NCI-H2196 treated with DMSO at 0.1 percent for 48 hours (cell line): ENCODE results near the gene XPO1.
"Not testable (repeated sequence)": the region's sequence is repeated elsewhere in the genome, so short reads cannot be mapped to it uniquely, and the experiment has no call there.

ENCODE experiments used
- DNase-seq: peaks from one replicate; lab custom pipeline; 2025; ENCODE audit not compliant: unreplicated experiment; lab: John Stamatoyannopoulos, UW

The XPO1 gene, protein sequence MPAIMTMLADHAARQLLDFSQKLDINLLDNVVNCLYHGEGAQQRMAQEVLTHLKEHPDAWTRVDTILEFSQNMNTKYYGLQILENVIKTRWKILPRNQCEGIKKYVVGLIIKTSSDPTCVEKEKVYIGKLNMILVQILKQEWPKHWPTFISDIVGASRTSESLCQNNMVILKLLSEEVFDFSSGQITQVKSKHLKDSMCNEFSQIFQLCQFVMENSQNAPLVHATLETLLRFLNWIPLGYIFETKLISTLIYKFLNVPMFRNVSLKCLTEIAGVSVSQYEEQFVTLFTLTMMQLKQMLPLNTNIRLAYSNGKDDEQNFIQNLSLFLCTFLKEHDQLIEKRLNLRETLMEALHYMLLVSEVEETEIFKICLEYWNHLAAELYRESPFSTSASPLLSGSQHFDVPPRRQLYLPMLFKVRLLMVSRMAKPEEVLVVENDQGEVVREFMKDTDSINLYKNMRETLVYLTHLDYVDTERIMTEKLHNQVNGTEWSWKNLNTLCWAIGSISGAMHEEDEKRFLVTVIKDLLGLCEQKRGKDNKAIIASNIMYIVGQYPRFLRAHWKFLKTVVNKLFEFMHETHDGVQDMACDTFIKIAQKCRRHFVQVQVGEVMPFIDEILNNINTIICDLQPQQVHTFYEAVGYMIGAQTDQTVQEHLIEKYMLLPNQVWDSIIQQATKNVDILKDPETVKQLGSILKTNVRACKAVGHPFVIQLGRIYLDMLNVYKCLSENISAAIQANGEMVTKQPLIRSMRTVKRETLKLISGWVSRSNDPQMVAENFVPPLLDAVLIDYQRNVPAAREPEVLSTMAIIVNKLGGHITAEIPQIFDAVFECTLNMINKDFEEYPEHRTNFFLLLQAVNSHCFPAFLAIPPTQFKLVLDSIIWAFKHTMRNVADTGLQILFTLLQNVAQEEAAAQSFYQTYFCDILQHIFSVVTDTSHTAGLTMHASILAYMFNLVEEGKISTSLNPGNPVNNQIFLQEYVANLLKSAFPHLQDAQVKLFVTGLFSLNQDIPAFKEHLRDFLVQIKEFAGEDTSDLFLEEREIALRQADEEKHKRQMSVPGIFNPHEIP (N-terminal part only)

DNA sequence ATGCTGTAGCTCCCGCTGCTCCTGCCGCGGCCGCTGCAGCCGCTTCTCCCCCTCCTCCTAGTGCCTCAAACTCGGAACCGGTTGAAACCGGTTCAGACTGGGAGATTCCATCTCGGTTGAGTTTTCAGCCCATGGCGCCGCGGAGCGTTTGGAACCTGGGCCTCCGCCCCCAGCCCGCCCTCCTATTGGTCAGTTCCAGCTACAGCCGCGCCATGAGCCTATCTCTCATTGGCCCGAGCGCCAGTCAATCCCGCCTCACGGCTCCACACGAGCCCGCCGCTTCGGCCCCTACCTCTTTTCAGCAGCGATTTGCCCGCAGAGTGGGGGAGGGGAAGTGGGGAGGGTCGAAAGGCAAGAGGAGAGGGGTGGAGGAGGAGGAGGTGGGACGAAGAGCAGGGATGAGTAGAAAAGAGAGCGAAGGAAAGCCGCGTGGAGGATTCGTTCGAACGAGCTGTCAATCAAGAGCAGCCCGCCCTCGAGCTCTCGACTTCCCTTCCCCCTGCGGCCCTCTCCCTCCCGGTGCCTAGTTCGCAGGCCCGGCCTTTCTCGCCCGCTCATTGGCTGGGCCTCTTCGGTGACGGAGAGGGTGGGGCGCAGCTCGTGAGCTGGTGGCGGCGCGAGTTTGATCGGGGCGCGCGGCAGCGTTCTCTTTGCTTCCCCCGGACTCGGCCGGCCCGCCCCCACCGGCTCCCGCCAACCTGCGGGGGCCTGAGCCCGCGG, at the start of gene XPO1:
TSS of gene XPO1 (minus strand) at position 157 of the 720 bp plus-strand sequence. CDS start 4,459 bp downstream, outside the sequence.
- DNase-seq: peak; percentile 93

DNA sequence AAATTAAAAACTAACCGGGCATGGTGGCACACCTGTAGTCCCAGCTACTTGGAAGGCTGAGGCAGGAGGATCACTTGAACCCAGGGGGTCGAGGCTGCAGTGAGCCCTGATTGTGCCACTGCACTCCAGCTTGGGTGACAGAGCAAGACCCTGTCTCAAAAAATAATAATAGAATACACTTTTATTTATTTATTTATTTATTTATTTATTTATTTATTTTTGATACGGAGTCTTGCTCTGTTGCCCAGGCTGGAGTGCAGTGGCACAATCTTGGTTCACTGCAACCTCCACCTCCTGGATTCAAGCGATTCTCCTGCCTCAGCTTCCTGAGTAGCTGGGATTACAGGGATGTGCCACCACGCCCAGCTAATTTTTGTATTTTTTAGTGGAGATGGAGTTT, 48.8 kb upstream of the XPO1 start:
- DNase-seq: not testable (repeated sequence)

DNA sequence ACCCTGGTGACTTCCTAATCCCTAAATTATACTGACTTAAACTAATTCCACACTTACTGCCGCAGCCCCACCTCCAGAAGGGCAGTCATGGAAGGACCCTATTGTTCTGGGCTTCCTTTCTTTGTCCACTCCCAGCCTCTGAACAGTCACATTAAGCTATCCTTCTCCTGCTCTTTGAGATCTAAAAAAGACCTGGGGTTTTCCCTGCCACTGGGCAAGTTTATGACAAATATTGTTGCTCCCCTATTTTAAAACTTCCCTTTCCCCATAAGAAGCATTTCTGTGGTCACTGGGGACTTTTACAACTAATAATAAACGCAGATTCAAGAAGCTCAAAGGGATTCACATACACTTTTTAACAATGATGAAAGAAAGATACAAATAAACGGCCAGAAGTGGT, 47.2 kb upstream of the XPO1 start:
- DNase-seq: no peak

DNA sequence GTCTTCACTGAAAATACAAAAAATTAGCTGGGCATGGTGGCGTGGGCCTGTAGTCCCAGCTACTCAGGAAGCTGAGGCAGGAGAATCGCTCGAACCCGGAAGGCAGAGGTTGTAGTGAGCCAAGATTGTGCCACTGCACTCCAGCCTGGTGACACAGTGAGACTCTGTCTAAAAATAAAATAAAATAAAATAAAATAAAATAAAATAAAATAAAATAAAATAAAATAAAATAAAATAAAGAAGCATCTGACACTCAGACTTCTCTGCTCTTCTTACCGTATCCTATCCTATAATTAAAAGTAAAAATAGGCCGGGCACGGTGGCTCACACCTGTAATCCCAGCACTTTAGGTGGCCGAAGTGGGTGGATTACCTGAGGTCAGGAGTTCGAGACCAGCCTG, 46.2 kb upstream of the XPO1 start:
- DNase-seq: not testable (repeated sequence)

DNA sequence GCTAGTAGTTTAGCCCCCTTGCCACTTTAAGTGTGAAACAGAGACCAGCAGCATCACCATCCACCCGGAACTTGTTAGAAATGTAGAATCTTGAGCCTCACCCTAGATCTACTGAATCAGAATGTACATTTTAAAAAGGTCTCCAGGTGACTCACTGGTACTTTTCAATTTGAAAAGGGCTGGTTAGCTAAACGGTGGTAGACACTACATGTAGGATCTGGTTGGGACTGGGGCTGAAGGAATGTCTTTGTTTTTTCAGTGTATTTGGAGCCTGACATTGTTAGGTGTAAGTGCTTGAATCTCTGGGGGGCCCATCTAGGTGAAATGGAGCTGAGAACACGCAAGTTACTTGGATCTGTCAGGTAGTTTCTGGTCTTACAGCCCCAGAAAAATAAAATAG, 44.0 kb upstream of the XPO1 start:
- no peak for DNase-seq

DNA sequence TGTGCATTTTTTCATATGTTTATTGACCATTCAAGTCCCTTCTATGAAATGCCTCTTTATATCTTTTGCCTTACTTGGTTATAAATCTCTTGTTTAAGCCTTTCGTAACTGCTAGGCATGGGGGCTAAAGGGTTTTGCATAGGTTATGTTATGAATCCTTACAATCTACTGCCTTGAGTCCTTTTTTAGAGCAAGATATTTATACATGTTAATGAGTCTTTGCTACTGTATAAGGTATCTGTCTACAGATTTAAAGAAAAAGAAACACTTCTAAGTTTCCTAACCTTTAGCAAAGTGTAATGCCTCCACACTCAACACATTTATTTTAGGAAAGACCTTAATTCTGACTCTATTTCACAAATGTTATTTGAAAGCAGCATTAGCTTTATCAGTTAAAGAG, 43.6 kb upstream of the XPO1 start:
- no peak for DNase-seq

DNA sequence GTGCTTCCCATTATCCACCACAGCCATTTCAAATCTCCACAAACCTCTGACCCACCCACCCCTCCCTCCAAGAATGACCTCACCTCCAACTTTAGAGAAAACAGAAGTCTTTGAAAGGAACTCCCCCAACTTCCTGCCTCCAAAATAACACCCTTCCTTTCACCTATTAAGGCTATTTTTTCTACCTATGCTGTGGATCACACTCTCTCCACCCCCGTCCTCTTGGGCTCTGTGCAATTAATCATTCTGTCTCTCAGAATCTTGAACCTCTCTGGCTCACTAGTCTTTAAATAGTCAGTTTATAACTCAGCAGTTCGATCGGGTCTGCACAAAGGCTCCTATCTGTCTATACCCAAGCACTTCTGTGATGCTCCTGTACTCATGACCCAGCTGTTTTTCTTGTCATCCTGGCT, 37.3 kb upstream of the XPO1 start:
- DNase-seq: no peak

DNA sequence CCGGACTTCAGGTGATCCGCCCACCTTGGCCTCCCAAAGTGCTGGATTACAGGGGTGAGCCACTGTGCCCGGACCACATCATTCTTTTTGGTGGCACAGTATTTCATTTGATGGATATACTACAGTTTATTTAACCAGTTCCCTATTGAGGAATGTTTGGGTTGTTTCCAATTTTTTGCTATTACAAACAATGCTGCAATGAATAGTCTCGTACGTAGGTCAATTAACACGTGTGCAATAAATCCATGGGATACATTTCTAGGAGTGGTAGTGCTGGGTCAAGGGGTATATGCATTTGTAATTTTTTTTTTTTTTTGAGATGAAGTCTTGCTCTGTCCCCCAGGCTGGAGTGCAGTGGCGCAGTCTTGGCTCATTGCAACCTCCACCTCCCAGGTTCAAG, 28.4 kb upstream of the XPO1 start:
- DNase-seq: no peak

DNA sequence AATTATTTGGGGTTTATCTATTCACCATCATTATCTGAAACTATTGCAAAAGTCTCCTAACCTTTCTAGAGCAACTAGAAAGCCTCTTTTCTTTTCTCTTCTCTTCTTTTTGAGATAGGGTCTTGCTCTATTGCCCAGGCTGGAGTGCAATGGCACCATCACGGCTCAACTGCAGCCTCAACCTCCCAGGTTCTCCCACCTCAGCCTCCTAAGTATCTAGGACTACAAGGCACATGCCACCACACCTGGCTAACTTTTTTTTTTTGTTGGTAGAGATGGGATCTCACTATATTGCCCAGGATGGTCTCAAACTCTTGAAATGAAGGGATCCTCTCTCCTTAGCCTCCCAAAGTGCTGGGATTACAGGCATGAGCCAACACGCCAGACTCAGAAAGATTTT, 24.5 kb upstream of the XPO1 start:
- no peak for DNase-seq

DNA sequence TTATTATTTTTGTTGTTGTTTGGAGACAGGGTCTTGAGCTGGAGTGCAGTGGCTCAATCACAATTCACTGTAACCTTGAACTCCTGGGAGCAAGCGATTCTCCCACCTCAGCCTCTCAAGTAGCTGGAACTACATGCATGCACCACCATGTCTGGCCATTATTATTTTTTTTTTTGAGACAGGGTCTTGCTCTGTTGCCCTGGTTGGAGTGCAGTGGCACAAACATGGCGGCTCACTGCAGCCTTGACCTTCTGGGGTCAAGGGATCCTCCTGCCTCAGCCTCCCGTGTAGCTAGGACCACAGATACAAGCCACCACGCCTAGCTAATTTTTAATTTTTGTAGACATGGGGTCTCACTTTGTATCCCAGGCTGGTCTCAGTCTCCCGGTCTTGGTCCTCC, 20.0 kb upstream of the XPO1 start:
- no peak for DNase-seq

DNA sequence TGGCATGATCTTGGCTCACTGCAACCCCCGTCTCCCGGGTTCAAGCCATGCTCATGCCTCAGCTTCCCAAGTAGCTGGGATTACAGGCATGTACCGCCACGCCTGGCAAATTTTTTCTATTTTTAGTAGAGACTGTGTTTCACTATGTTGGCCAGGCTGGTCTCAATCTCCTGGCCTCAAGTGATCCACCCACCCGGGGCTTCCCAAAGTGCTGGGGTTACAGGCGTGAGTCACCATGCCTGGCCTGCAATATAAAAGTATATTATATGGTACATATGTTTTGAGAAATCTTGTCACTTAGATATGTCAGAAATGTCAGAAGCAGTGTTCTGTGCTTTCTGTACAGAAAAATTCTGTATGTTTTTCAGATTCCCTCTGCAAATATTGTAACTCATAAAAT, 19.2 kb upstream of the XPO1 start:
- DNase-seq: no peak

DNA sequence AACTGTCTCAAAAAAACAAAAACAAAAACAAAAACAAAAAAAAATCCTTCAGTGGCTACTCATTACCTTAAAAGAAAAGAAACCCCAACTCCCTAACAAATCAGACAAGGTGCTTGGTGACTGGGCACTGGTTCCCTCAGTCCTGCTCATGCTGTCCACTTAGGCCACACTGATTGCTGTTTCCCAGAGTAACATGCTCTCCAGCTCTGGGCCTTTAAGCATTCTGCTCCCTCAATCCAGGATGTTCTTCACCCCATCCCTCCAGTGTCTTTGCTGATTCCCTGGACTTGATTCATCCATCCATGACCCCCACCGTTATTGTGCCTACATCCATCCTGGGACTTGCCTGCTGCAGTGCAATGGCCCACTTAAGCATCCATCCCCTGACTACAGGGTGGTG, 16.4 kb upstream of the XPO1 start:
- no peak for DNase-seq

DNA sequence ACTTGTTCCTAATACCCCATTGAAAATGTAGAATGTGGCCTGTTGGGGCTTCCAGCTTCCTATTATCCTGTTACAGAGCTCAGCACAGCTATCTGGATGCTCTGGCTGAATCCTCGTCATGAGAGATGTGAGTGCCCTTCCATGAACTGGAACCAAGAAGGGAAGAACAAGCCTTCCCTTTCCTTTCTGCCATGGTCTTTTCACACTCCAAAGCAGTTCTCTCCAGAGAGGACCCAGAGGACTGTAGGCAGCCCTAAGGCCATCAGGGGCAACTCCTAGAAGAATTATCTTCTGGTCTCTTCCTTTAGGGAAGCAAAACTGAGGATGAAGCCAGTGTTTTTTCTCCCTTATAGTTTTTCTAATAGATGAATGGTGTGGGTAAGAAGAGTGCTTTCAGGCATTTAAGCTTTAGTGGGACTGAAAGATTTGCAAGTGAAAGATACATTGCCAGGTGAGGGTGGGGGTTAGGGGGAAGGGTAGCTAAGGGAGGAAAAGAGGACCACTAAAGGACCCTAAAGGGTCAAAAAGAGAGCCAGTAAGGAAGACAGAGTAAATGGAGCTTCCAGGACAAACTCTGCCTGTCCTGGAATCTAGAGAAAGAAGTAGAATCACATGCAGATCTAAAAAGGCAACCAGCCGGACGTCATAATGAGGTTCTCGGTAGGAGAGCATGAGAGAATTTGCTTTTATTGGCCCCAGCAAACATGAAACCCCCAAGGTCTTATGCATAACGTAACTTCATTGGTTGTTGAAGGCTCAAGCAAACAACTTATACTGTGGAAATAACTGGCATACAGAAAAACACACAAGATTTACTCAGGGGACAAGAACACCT, 12.4 kb upstream of the XPO1 start:
- no peak for DNase-seq

DNA sequence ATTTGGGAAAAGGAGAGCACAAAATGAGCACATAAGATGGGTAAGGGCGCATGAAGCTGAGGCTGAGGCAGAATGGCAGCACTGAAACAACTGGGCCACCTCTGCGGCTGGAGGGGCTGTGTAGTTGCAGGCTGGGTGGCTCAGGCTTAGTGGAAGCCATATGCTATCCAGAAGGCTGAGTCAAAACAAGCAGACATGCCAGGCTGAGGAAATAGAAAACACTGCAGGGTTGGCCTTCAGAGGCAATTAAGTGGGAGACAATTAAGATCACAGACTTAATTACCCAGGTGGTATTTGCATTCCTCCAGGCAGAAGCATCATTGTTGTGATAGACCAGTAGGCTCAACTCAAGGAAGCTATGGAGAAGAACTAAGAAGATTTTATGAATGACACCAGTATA, 11.4 kb upstream of the XPO1 start:
- DNase-seq: no peak

DNA sequence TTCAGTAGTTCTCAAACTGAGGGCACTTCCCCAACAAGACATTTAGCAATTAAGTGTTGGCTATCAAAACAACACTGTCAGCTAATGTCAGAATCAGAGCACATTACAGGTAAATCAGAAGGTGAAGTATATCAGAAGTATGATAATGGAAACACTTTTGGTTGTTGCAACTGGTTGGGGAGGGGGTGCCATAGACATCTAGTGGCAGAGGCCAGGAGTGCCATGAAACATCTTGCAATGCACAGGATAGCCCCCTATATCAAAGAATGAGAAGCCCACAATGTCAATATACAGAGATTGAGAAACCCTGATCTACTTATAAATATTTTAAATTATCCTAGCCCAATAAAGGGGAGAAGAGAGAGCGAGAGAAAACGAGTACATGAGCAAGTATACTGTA, 4.9 kb upstream of the XPO1 start:
- no peak for DNase-seq

DNA sequence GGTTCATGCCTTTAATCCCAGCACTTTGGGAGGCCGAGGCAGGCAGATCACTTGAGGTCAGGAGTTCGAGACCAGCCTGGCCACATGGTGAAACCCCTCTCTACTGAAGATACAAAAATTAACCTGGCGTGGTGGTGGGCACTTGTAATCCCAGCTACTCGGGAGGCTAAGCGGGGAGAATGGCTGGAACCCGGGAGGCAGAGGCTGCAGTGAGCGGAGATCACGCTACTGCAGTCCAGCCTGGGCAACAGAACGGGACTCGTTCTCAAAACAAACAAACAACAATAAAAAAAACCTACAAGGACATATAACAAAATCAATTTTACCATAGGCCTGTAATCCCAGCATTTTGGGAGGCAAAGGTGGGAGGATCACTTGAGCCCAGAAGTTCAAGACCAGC, 2.0 kb upstream of the XPO1 start:
- DNase-seq: not testable (repeated sequence)

DNA sequence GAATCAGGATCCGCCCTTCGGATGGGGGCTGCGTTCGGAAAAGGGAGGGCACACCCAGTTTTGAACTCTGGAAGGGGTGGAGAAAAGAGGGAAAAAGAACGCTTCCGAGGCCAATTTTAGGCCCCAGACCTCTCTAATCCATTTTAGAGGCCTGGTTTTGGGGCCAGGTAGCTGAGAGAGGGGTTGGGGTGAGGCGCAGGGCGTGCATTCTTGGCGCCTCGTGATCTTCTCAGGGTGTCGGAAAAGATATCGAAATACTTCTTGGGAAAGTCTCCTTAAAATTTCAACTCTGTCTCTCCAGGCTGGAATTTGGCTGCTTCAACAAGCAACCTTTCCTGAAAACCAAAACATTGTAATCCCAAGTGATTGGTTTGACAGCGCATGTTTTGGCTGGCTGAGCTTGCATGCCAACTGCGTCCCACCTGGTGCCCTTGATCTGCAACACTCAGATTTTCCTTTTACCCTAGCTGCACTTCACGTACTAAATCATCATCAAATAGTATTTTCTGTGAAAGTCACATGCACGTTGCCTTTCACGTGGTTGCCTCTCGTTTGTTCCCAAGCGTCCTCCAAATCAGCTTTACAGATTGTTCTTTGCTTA, 864 bp upstream of the XPO1 start:
- DNase-seq: peak; percentile 21

DNA sequence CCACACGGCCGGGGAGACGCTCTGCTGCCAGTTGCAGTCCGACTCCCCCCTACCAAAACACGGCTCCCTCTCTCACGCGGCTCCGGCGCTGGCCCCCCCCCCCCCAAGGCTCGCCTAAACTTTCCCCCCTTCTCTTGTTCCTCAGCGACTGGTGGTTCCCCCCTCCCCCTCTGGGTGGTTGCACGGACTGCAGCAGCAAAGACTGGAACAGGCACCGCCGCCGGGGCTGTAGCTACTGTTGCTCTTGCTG, 281 bp downstream of the XPO1 start:
- no peak for DNase-seq

DNA sequence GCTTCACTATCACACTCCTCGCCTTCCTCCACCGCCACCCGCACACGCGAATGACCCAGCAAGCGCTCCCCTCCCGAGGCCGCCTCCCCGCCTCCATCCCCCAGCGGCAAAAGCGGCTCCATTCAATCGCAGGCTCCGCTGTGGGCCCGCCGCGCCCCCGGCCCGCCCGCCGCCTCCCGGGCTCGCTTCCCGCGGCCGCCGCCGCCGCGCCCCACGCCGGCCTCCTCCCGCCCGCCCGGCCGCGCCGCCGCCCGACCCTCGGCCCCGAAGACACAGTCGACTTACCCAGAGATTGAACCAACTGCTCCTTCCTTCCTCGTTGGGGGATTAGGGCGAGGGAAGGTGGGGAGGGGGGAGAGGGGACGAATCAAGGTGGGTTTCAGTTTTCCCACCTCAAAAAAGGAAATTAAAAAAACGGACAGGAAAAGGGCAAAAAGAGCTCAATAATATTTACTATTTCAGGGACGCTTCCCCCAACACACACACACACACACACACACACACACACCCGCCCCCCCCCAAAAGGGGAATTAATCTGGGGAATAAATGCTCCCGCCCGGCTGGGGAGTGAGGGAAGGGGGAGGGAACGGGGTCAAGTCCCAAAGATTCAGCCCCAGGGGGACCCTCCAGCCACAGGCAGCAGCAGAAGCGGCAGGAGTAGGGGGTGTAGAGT, 743 bp downstream of the XPO1 start:
- DNase-seq: no peak
